Uterus (tissue), 4 donors: ENCODE results near the gene ARHGAP15. TPM values are rescaled to one million over a fixed set of nuclear protein-coding genes. Genes with fewer than 3 reads are reported as not detected.
A peak's percentile ranks its signal among the peaks of the same experiment; 100 is the strongest.

Experiments
- DNase-seq, 2 donors: peaks; one replicate each; pipeline ENCODE4 v3.0.0-alpha.2; 2019 to 2020
- H3K27ac ChIP-seq, 2 donors: fragments of 200-600 bp; sonication (generic); 1 replicate in 1 of 2; 2 replicates in 1 of 2; pipeline ENCODE4 v1.5.1; 2016 to 2018
- H3K27me3 ChIP-seq, 2 donors: fragments of 200-600 bp; sonication (generic); one replicate each; pipeline ENCODE4 v1.5.1; 2018 to 2019; ENCODE audit warnings: control low read depth in 1 of 2
- H3K36me3 ChIP-seq, 2 donors: fragments of 200-600 bp; sonication (generic); one replicate each; pipeline ENCODE4 v1.5.1; 2019; ENCODE audit warnings: control low read depth in 1 of 2
- H3K4me1 ChIP-seq, 2 donors: fragments of 200-600 bp; sonication (generic); one replicate each; pipeline ENCODE4 v1.5.1; 2018 to 2019; ENCODE audit warnings: control low read depth in 1 of 2
- H3K4me3 ChIP-seq, 2 donors: fragments of 200-600 bp; sonication (generic); 1 replicate in 1 of 2; 2 replicates in 1 of 2; pipeline ENCODE4 v1.5.1; 2018 to 2019; ENCODE audit warnings: mild to moderate bottlenecking in 1 of 2
- H3K9me3 ChIP-seq, 2 donors: fragments of 200-600 bp; sonication (generic); one replicate each; pipeline ENCODE4 v1.5.1; 2019; ENCODE audit warnings: control low read depth in 1 of 2
- CTCF ChIP-seq, 4 experiments: fragments of 200-600 bp in 2 of 4; fragments of 450-650 bp in 2 of 4; sonication (generic) in 2 of 4; IDR thresholded peaks; one replicate each; pipeline ENCODE4 v1.5.1; 2016 to 2019; ENCODE audit warnings: antibody characterized with exemption in 4 of 4, mild to moderate bottlenecking in 2 of 4, moderate library complexity in 1 of 4
- POLR2A ChIP-seq, 2 donors: fragments of 450-650 bp; IDR thresholded peaks; one replicate each; pipeline ENCODE4 v1.6.1; 2016; ENCODE audit warnings: antibody characterized with exemption in 2 of 2, mild to moderate bottlenecking in 1 of 2, moderate library complexity in 1 of 2
- intact Hi-C: fragments of 100-400 bp; cut with DNase I; formaldehyde crosslinking; loops from one replicate; pipeline ENCODE4 v1.15.1; 2023; ENCODE audit warnings: low total_unique reads
- total RNA-seq, 4 donors: library from RNA; depleted of rRNA in 3 of 4; stranded (reverse); fragments of >200 nt in 3 of 4; gene quantifications; one replicate each; pipeline versions ENCODE4 v1.1.0 to v1.2.4, GENCODE V29; 2014 to 2023
- donor health status: DM: yes; HTN: yes; CAD: no.

ARHGAP15 gene
- total RNA-seq, 4 donors from 2014 or later = 0.88 to 28.4 (median 6.6) TPM

GRCh38 chr2:143802871-143803650 is 673.8 kb downstream of the ARHGAP15 start:
- TF ChIP-seq CTCF (IDR thresholded peaks at IDR 0.05) = no peak
- no peak for TF ChIP-seq POLR2A (IDR thresholded peaks at IDR 0.05)
- H3K9me3 ChIP-seq = no peaks in the 10 kb centered on the region
- DNase-seq = no peak
- H3K4me3 ChIP-seq = no peak overlapping the region
- H3K27me3 ChIP-seq = no peaks in the 10 kb centered on the region
- H3K4me1 ChIP-seq = no peaks in the 10 kb centered on the region
- no peak overlapping the region for H3K27ac ChIP-seq
- intact Hi-C loops = no loop called here
- no peaks in the 10 kb centered on the region for H3K36me3 ChIP-seq

- H3K27ac ChIP-seq = no peak overlapping the region
- intact Hi-C loops = no loop called here
- DNase-seq = no peak
- no peaks in the 10 kb centered on the region for H3K36me3 ChIP-seq
- TF ChIP-seq POLR2A (IDR thresholded peaks at IDR 0.05) (no peak), CTCF (IDR thresholded peaks at IDR 0.05) (no peak)
- H3K4me3 ChIP-seq = no peak overlapping the region
- H3K4me1 ChIP-seq = no peaks in the 10 kb centered on the region
- H3K27me3 ChIP-seq = no peaks in the 10 kb centered on the region
- no peaks in the 10 kb centered on the region for H3K9me3 ChIP-seq
These were observed 674.7 kb downstream of the ARHGAP15 start for GRCh38 chr2:143803936-143804335.

GRCh38 chr2:143805666-143806065 is 676.4 kb downstream of the ARHGAP15 start:
- intact Hi-C loops = loop anchor here (5.0 kb wide), 1 partner anchor 252 kb away; no protein-coding TSS in a partner anchor
- Histone ChIP-seq H3K36me3 (no peaks in the 10 kb centered on the region), H3K4me1 (no peaks in the 10 kb centered on the region), H3K9me3 (no peaks in the 10 kb centered on the region), H3K27me3 (no peaks in the 10 kb centered on the region), H3K27ac (no peak overlapping the region), H3K4me3 (no peak overlapping the region)
- no peak for DNase-seq
- TF ChIP-seq POLR2A (IDR thresholded peaks at IDR 0.05) (no peak), CTCF (IDR thresholded peaks at IDR 0.05) (no peak)

- Histone ChIP-seq H3K4me1 (no peaks in the 10 kb centered on the region), H3K9me3 (no peaks in the 10 kb centered on the region), H3K36me3 (no peaks in the 10 kb centered on the region), H3K27ac (no peak overlapping the region), H3K27me3 (no peaks in the 10 kb centered on the region), H3K4me3 (no peak overlapping the region)
- no peak for DNase-seq
- intact Hi-C loops = loop anchor here (5.0 kb wide), 1 partner anchor 250 kb away; no protein-coding TSS in a partner anchor
- no peak for TF ChIP-seq POLR2A (IDR thresholded peaks at IDR 0.05)
- no peak for TF ChIP-seq CTCF (IDR thresholded peaks at IDR 0.05)
These were observed 678.0 kb downstream of the ARHGAP15 start for GRCh38 chr2:143807192-143807591.

- no peak overlapping the region for H3K27ac ChIP-seq
- DNase-seq = peak in 1 of 2 donors; percentile 20
These were observed 678.5 kb downstream of the ARHGAP15 start for GRCh38 chr2:143807671-143808070.

More at GRCh38 chr2:143807671-143808070, 678.5 kb downstream of the ARHGAP15 start:
- Histone ChIP-seq H3K4me1 (no peaks in the 10 kb centered on the region), H3K36me3 (no peaks in the 10 kb centered on the region), H3K9me3 (no peaks in the 10 kb centered on the region), H3K27me3 (no peaks in the 10 kb centered on the region), H3K4me3 (no peak overlapping the region)
- TF ChIP-seq POLR2A (IDR thresholded peaks at IDR 0.05) (no peak), CTCF (IDR thresholded peaks at IDR 0.05) (no peak)
- intact Hi-C loops = loop anchor here (5.0 kb wide), 1 partner anchor 250 kb away; no protein-coding TSS in a partner anchor
